HepG2 (cell line): ENCODE results near the gene SLC2A13. TPM values are rescaled to one million over a fixed set of nuclear protein-coding genes. Genes with fewer than 3 reads are reported as not detected.

Source experiments
- ATAC-seq: fragments of 200-7000 bp; cut with Tn5 transposase; 3 replicates; pipeline ENCODE4 v1.9.1; 2020; ENCODE audit warnings: mild to moderate bottlenecking, moderate library complexity
- BruUV-seq: library from RNA; stranded (reverse); fragments of 400-500 nt; replicated peaks from 2 replicates; lab custom pipeline; 2021; lab: Mats Ljungman, UMichigan
- CTCF ChIA-PET: fragments of 300-600 bp; formaldehyde crosslinking; extraction: SDS; loops from one replicate; lab custom pipeline; 2021; ENCODE audit warnings: low total read pairs, inconsistent platforms, low intra/inter-chr PET ratio; lab: Yijun Ruan, JAX
- POLR2A ChIA-PET: fragments of 350-600 bp; sonication (Branson Sonifier 250); formaldehyde crosslinking; loops from one replicate; lab custom pipeline; 2020; ENCODE audit warnings: antibody characterized with exemption, inconsistent platforms; lab: Yijun Ruan, JAX
- DNase-seq: peaks from one replicate; pipeline ENCODE4 v3.0.0-alpha.2; 2015; ENCODE audit warnings: low spot score
- FAIRE-seq: peaks from 3 replicates; lab custom pipeline; 2011; peaks lifted over from hg19 to GRCh38; lab: Jason Lieb, UNC
- H2AFZ ChIP-seq: one replicate; pipeline ENCODE4 v1.6.1; 2011; ENCODE audit warnings: low read length, inconsistent platforms
- H3K27ac ChIP-seq: fragments of 300-600 bp; 3 replicates; pipeline ENCODE4 v1.8.0; 2011; ENCODE audit warnings: mixed run types, mild to moderate bottlenecking, mixed read lengths, low read length, inconsistent platforms; ENCODE audit not compliant: insufficient read depth; ENCODE audit errors: extremely low read length
- H3K27me3 ChIP-seq, 2 experiments: fragments of 200-600 bp in 1 of 2; 2 replicates in 1 of 2; 3 replicates in 1 of 2; pipeline versions ENCODE4 v1.6.0 to v1.8.0; 2011; ENCODE audit warnings: low read length in 2 of 2, mild to moderate bottlenecking in 2 of 2, moderate library complexity in 2 of 2, inconsistent platforms in 1 of 2; ENCODE audit not compliant: insufficient read depth in 2 of 2, control insufficient read depth in 1 of 2
- H3K36me3 ChIP-seq, 2 experiments: fragments of 200-600 bp in 1 of 2; replicated peaks in 1 of 2; 2 replicates in 1 of 2; 3 replicates in 1 of 2; pipeline versions ENCODE4 v1.5.1 to v1.8.0; 2011; ENCODE audit warnings: low read length in 2 of 2, inconsistent platforms in 1 of 2; ENCODE audit not compliant: insufficient read depth in 2 of 2, control insufficient read depth in 1 of 2
- H3K4me1 ChIP-seq: 2 replicates; pipeline ENCODE4 v1.5.1; 2012; ENCODE audit warnings: low read length, inconsistent platforms; ENCODE audit not compliant: insufficient read depth
- H3K4me2 ChIP-seq: 2 replicates; pipeline ENCODE4 v1.6.0; 2011; ENCODE audit warnings: low read depth, low read length, inconsistent platforms
- H3K4me3 ChIP-seq, 3 experiments: fragments of 200-600 bp in 1 of 3; sonication (generic), shearing (Covaris generic) in 1 of 3; replicated peaks in 1 of 3; 2 replicates each; pipeline ENCODE4 v1.5.1; 2011 to 2016; ENCODE audit warnings: low read length in 3 of 3, inconsistent platforms in 2 of 3, low read depth in 2 of 3, mild to moderate bottlenecking in 2 of 3, control low read depth in 1 of 3, mixed read lengths in 1 of 3; ENCODE audit not compliant: insufficient read depth in 1 of 3
- H3K79me2 ChIP-seq: one replicate; pipeline ENCODE4 v1.6.1; 2011; ENCODE audit warnings: low read length, inconsistent platforms; ENCODE audit not compliant: insufficient read depth
- H3K9ac ChIP-seq: 2 replicates; pipeline ENCODE4 v1.6.0; 2011; ENCODE audit warnings: mild to moderate bottlenecking, low read depth, low read length, inconsistent platforms; ENCODE audit not compliant: insufficient read depth
- H3K9me3 ChIP-seq: 2 replicates; pipeline ENCODE4 v1.5.1; 2012; ENCODE audit warnings: mild to moderate bottlenecking, low read length
- H4K20me1 ChIP-seq: 2 replicates; pipeline ENCODE4 v1.6.0; 2011; ENCODE audit warnings: inconsistent platforms, mild to moderate bottlenecking, low read length, moderate library complexity; ENCODE audit not compliant: insufficient read depth
- DMAP1 ChIP-seq: IDR thresholded peaks from 2 replicates; pipeline ENCODE4 v1.6.1; 2016
- NFYB ChIP-seq: sonication (generic); formaldehyde crosslinking; IDR thresholded peaks from 2 replicates; pipeline ENCODE4 v1.4.0; 2020; ENCODE audit warnings: missing genetic modification reagents
- PLRG1 ChIP-seq: fragments of 450-650 bp; conservative IDR thresholded peaks from 2 replicates; pipeline ENCODE4 v1.6.1; 2016
- SP140L ChIP-seq: sonication (generic); formaldehyde crosslinking; IDR thresholded peaks from 2 replicates; pipeline ENCODE4 v1.4.0; 2020; ENCODE audit warnings: missing genetic modification reagents, borderline replicate concordance
- ZBED4 ChIP-seq: sonication (generic); formaldehyde crosslinking; IDR thresholded peaks from 2 replicates; pipeline ENCODE4 v1.4.0; 2020; ENCODE audit warnings: missing genetic modification reagents, borderline replicate concordance
- ZBTB1 ChIP-seq: sonication (generic); formaldehyde crosslinking; IDR thresholded peaks from 2 replicates; pipeline ENCODE4 v1.4.0; 2020; ENCODE audit warnings: missing genetic modification reagents, borderline replicate concordance
- ZNF33B ChIP-seq: sonication (generic); formaldehyde crosslinking; IDR thresholded peaks from 2 replicates; pipeline ENCODE4 v1.5.1; 2020; ENCODE audit warnings: mild to moderate bottlenecking, missing genetic modification reagents
- WGBS: methylation state at CpG from one replicate; pipeline ENCODE4 v1.1.6; 2017; ENCODE audit warnings: low lambda C conversion rate; 5-methylcytosine and 5-hydroxymethylcytosine counted together
- in situ Hi-C: cut with HindIII; loops from 2 replicates; pipeline ENCODE4 v1.10.0; 2017; ENCODE audit warnings: low pct_unique_long_range_greater_than_20kb; ENCODE audit not compliant: extremely low pct_ligation_motif_present
- intact Hi-C: fragments of 100-400 bp; cut with micrococcal nuclease; formaldehyde crosslinking; loops from one replicate; pipeline ENCODE4 v1.10.0; 2022; ENCODE audit not compliant: unreplicated experiment
- polyA plus RNA-seq, 8 experiments: library from polyadenylated mRNA; depleted of rRNA in 3 of 8; stranded (reverse) in 7 of 8; unstranded in 1 of 8; fragments of >200 nt; fragmentation: Illumina TruSeq in 4 of 8; extraction: Trizol in 4 of 8; gene quantifications; 2 replicates each; pipeline versions ENCODE4 v1.2.1 to v1.2.3, GENCODE V29; 2011 to 2016; ENCODE audit warnings: low read depth in 4 of 8, missing spikeins in 1 of 8, mixed read lengths in 1 of 8; ENCODE audit not compliant: insufficient read depth in 1 of 8
- total RNA-seq, 5 experiments: library from RNA; depleted of rRNA; stranded (reverse); fragments of >200 nt; fragmentation: Illumina TruSeq; extraction: Trizol; gene quantifications; 2 replicates each; pipeline ENCODE4 v1.2.3, GENCODE V29; 2016; ENCODE audit warnings: low read depth in 1 of 5

Gene SLC2A13
- total and polyA plus RNA-seq, 2 of the 13 experiments (the other 11 are each of a cell fraction or from before 2014, with no cell fraction given), result 5.5 to 6.0 TPM

GRCh38 chr12:39905152-39905551, 200.7 kb downstream of the SLC2A13 start:
- H3K27ac ChIP-seq, result no peak overlapping the region
- intact Hi-C loops (no loop called here), in situ Hi-C loops (no loop called here)
- no peak overlapping the region for H2AFZ ChIP-seq
- no peaks in the 10 kb centered on the region for H3K4me1 ChIP-seq
- no peak overlapping the region for H3K4me3 ChIP-seq
- TF ChIP-seq PLRG1, result no peak
- H3K79me2 ChIP-seq, result no peaks in the 10 kb centered on the region
- no TSS peak for BruUV-seq
- DNase-seq (no peak), FAIRE-seq (no peak), ATAC-seq (no peak)
- H4K20me1 ChIP-seq, result no peaks in the 10 kb centered on the region
- POLR2A ChIA-PET, result no interaction called here
- no peaks in the 10 kb centered on the region for H3K9me3 ChIP-seq
- H3K36me3 ChIP-seq, result no peaks in the 10 kb centered on the region
- no peaks in the 10 kb centered on the region for H3K27me3 ChIP-seq
- CTCF ChIA-PET, result no interaction called here
- H3K9ac ChIP-seq, result no peak overlapping the region
- WGBS, result 86% methylated on average over 1 of the region's 1 CpG
- no peak overlapping the region for H3K4me2 ChIP-seq

GRCh38 chr12:39902821-39903220, 203.1 kb downstream of the SLC2A13 start:
- CTCF ChIA-PET, result no interaction called here
- Histone ChIP-seq H3K9ac (no peak overlapping the region), H3K27me3 (no peaks in the 10 kb centered on the region), H3K79me2 (no peaks in the 10 kb centered on the region), H3K27ac (no peak overlapping the region), H3K4me1 (no peaks in the 10 kb centered on the region), H3K4me3 (no peak overlapping the region), H3K36me3 (no peaks in the 10 kb centered on the region), H4K20me1 (no peaks in the 10 kb centered on the region), H2AFZ (no peak overlapping the region), H3K9me3 (no peaks in the 10 kb centered on the region), H3K4me2 (no peak overlapping the region)
- in situ Hi-C loops, result no loop called here
- no peak for ATAC-seq
- intact Hi-C loops, result no loop called here
- POLR2A ChIA-PET, result no interaction called here
- WGBS, result 92% methylated on average over 2 of the region's 2 CpGs
- no peak for DNase-seq
- TF ChIP-seq ZBED4 (CRISPR knock-in tag), result no peak
- no peak for TF ChIP-seq DMAP1 (CRISPR knock-in tag)
- TF ChIP-seq ZNF33B (CRISPR knock-in tag), result no peak
- TF ChIP-seq NFYB (CRISPR knock-in tag), result no peak
- no peak for TF ChIP-seq SP140L (CRISPR knock-in tag)
- TF ChIP-seq ZBTB1 (CRISPR knock-in tag), result no peak
- BruUV-seq, result no TSS peak
- FAIRE-seq, result no peak
